Measurements from ENCODE around the gene MID1.

DNA sequence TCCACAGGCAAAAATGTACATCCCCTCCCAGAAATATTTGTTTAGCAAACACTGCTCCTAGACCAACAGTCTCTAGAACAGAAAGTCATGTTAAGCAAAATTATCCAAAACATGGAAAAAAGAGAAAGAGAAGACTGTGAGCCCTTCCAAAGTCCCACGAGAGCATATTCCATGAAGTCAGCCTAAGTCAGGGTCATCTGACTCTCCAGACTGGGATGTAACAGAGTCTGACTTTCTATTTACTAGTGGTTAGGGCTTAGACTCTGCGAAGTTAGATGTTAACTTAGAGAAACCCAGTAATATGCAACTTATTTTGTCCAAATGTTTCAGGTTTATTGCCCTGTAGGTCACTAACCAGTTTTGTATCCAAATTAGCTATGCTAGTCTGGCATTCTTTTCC, 102.3 kb downstream of the MID1 start:
- TF ChIP-seq, protein P1, sequence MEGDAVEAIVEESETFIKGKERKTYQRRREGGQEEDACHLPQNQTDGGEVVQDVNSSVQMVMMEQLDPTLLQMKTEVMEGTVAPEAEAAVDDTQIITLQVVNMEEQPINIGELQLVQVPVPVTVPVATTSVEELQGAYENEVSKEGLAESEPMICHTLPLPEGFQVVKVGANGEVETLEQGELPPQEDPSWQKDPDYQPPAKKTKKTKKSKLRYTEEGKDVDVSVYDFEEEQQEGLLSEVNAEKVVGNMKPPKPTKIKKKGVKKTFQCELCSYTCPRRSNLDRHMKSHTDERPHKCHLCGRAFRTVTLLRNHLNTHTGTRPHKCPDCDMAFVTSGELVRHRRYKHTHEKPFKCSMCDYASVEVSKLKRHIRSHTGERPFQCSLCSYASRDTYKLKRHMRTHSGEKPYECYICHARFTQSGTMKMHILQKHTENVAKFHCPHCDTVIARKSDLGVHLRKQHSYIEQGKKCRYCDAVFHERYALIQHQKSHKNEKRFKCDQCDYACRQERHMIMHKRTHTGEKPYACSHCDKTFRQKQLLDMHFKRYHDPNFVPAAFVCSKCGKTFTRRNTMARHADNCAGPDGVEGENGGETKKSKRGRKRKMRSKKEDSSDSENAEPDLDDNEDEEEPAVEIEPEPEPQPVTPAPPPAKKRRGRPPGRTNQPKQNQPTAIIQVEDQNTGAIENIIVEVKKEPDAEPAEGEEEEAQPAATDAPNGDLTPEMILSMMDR (IDR thresholded peaks at IDR 0.05): no peak
- TF ChIP-seq TCF7L2 (IDR thresholded peaks at IDR 0.05; ENCODE audit: low read depth, low read length): no peak
